Panc1 (cell line): ENCODE data around the gene TENM3. TPM values are rescaled to one million over a fixed set of nuclear protein-coding genes. Genes with fewer than 3 reads are reported as not detected.

Experiments used
- ATAC-seq: fragments of 200-7000 bp; cut with Tn5 transposase; 2 replicates; pipeline ENCODE4 v1.9.1; 2020; ENCODE audit warnings: mild to moderate bottlenecking, moderate library complexity
- BruUV-seq: library from RNA; stranded (reverse); fragments of 400-500 nt; replicated peaks from 2 replicates; lab custom pipeline; 2021; lab: Mats Ljungman, UMichigan
- CTCF ChIA-PET: fragments of 300-600 bp; sonication (Branson Sonifier 250); formaldehyde crosslinking; loops from one replicate; lab custom pipeline; 2022; ENCODE audit warnings: antibody characterized with exemption; lab: Charles Lee
- POLR2A ChIA-PET: fragments of 300-600 bp; sonication (Branson Sonifier 250); formaldehyde crosslinking; loops from one replicate; lab custom pipeline; 2022; ENCODE audit warnings: antibody characterized with exemption; lab: Charles Lee
- DNase-seq: peaks from one replicate; pipeline ENCODE4 v3.0.0-alpha.2; 2010; ENCODE audit warnings: low read depth, low spot score
- H3K27ac ChIP-seq: 2 replicates; pipeline ENCODE4 v1.5.1; 2011; ENCODE audit warnings: mild to moderate bottlenecking, low read length, inconsistent platforms
- H3K27me3 ChIP-seq: fragments of 200-500 bp; sonication (Bioruptor generic); 2 replicates; pipeline ENCODE4 v1.6.0; 2014; ENCODE audit warnings: low read length, inconsistent platforms; ENCODE audit not compliant: control insufficient read depth, insufficient read depth
- H3K36me3 ChIP-seq: fragments of 200-500 bp; sonication (Bioruptor generic); 2 replicates; pipeline ENCODE4 v1.5.1; 2014; ENCODE audit warnings: inconsistent platforms, mild to moderate bottlenecking, low read length, moderate library complexity; ENCODE audit not compliant: control insufficient read depth, insufficient read depth
- H3K4me1 ChIP-seq: 2 replicates; pipeline ENCODE4 v1.5.1; 2011; ENCODE audit warnings: inconsistent platforms, mild to moderate bottlenecking, low read length, moderate library complexity; ENCODE audit not compliant: control insufficient read depth, insufficient read depth
- H3K4me3 ChIP-seq, 2 experiments: 2 replicates each; pipeline ENCODE4 v1.5.1; 2011 to 2012; ENCODE audit warnings: low read depth in 2 of 2, low read length in 2 of 2, mild to moderate bottlenecking in 2 of 2, inconsistent platforms in 1 of 2, moderate library complexity in 1 of 2
- H3K9me3 ChIP-seq: fragments of 200-500 bp; sonication (Bioruptor generic); 2 replicates; pipeline ENCODE4 v1.5.1; 2014; ENCODE audit warnings: low read depth, mild to moderate bottlenecking, inconsistent platforms, low read length, moderate library complexity; ENCODE audit not compliant: control insufficient read depth, insufficient read depth
- POLR2AphosphoS5 ChIP-seq: IDR thresholded peaks from 2 replicates; pipeline ENCODE4 v1.6.1; 2012; ENCODE audit warnings: mild to moderate bottlenecking, low read depth, low read length, moderate library complexity
- SIN3A ChIP-seq: IDR thresholded peaks from 2 replicates; pipeline ENCODE4 v1.6.1; 2012; ENCODE audit warnings: low read depth, mild to moderate bottlenecking, low read length, moderate library complexity, borderline replicate concordance; ENCODE audit not compliant: insufficient read depth
- TCF7L2 ChIP-seq: IDR thresholded peaks from 2 replicates; pipeline ENCODE4 v1.6.1; 2011; ENCODE audit warnings: mild to moderate bottlenecking, low read depth, low read length, inconsistent platforms
- in situ Hi-C: cut with HindIII; loops from 2 replicates; pipeline ENCODE4 v1.10.0; 2016; ENCODE audit warnings: low sequenced_read_pairs, low pct_unique_long_range_greater_than_20kb
- intact Hi-C: fragments of 100-400 bp; cut with micrococcal nuclease; formaldehyde crosslinking; loops from one replicate; pipeline ENCODE4 v1.10.0; 2022; ENCODE audit not compliant: unreplicated experiment
- total RNA-seq: library from RNA; stranded (reverse); gene quantifications from one replicate; pipeline ENCODE4 v1.2.1, GENCODE V29; 2021; ENCODE audit not compliant: unreplicated experiment
- TF ChIP-seq, protein P1 (sequence below): fragments of 450-650 bp; IDR thresholded peaks from 2 replicates; pipeline ENCODE4 v1.5.1; 2017; ENCODE audit warnings: mild to moderate bottlenecking
- TF ChIP-seq, protein P2 (sequence below), 2 experiments: IDR thresholded peaks; 2 replicates each; pipeline ENCODE4 v1.6.1; 2011 to 2012; ENCODE audit warnings: low read depth in 2 of 2, control low read depth in 1 of 2, low read length in 1 of 2, mild to moderate bottlenecking in 1 of 2, moderate library complexity in 1 of 2; ENCODE audit not compliant: insufficient read depth in 1 of 2

Gene TENM3
- total RNA-seq, 1 experiment from 2014 or later = 0.95 TPM

DNA sequence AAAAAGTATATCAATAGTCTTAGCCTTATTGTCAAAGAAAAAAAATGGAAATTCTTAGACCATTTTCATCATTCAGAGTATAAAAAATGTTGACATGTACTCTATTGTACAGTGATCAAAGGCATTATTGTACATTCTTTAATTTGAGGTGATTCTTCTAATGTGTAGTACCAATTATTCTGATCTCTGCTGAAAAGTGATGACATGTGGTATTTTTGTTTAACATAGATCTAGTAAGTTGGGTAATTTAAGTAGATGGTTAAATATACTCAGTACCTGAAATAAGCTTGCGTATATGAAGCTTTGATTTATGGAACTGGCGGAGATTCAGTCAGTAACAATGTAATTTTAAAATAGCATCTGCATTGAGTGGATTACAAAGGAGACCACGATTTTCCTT is 5.1 kb downstream of the TENM3 start:
- ATAC-seq = no peak
- no peak for DNase-seq
- in situ Hi-C loops = no loop called here
- intact Hi-C loops = no loop called here
- TF ChIP-seq, protein P1, sequence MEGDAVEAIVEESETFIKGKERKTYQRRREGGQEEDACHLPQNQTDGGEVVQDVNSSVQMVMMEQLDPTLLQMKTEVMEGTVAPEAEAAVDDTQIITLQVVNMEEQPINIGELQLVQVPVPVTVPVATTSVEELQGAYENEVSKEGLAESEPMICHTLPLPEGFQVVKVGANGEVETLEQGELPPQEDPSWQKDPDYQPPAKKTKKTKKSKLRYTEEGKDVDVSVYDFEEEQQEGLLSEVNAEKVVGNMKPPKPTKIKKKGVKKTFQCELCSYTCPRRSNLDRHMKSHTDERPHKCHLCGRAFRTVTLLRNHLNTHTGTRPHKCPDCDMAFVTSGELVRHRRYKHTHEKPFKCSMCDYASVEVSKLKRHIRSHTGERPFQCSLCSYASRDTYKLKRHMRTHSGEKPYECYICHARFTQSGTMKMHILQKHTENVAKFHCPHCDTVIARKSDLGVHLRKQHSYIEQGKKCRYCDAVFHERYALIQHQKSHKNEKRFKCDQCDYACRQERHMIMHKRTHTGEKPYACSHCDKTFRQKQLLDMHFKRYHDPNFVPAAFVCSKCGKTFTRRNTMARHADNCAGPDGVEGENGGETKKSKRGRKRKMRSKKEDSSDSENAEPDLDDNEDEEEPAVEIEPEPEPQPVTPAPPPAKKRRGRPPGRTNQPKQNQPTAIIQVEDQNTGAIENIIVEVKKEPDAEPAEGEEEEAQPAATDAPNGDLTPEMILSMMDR = no peak
- TF ChIP-seq SIN3A = no peak
- TF ChIP-seq POLR2AphosphoS5 = no peak
- TF ChIP-seq, protein P2, sequence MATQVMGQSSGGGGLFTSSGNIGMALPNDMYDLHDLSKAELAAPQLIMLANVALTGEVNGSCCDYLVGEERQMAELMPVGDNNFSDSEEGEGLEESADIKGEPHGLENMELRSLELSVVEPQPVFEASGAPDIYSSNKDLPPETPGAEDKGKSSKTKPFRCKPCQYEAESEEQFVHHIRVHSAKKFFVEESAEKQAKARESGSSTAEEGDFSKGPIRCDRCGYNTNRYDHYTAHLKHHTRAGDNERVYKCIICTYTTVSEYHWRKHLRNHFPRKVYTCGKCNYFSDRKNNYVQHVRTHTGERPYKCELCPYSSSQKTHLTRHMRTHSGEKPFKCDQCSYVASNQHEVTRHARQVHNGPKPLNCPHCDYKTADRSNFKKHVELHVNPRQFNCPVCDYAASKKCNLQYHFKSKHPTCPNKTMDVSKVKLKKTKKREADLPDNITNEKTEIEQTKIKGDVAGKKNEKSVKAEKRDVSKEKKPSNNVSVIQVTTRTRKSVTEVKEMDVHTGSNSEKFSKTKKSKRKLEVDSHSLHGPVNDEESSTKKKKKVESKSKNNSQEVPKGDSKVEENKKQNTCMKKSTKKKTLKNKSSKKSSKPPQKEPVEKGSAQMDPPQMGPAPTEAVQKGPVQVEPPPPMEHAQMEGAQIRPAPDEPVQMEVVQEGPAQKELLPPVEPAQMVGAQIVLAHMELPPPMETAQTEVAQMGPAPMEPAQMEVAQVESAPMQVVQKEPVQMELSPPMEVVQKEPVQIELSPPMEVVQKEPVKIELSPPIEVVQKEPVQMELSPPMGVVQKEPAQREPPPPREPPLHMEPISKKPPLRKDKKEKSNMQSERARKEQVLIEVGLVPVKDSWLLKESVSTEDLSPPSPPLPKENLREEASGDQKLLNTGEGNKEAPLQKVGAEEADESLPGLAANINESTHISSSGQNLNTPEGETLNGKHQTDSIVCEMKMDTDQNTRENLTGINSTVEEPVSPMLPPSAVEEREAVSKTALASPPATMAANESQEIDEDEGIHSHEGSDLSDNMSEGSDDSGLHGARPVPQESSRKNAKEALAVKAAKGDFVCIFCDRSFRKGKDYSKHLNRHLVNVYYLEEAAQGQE (IDR thresholded peaks at IDR 0.05; ENCODE audit: insufficient read depth in 1 of 2, low read depth in 2 of 2, low read length in 1 of 2) = no peak
- TF ChIP-seq TCF7L2 = no peak
- Histone ChIP-seq H3K4me3 (no peak overlapping the region), H3K9me3 (no peaks in the 10 kb centered on the region), H3K27ac (no peak overlapping the region), H3K27me3 (no peaks in the 10 kb centered on the region), H3K4me1 (no peaks in the 10 kb centered on the region), H3K36me3 (no peaks in the 10 kb centered on the region)
- ChIA-PET POLR2A (no interaction called here), CTCF (no interaction called here)
- no TSS peak for BruUV-seq

DNA sequence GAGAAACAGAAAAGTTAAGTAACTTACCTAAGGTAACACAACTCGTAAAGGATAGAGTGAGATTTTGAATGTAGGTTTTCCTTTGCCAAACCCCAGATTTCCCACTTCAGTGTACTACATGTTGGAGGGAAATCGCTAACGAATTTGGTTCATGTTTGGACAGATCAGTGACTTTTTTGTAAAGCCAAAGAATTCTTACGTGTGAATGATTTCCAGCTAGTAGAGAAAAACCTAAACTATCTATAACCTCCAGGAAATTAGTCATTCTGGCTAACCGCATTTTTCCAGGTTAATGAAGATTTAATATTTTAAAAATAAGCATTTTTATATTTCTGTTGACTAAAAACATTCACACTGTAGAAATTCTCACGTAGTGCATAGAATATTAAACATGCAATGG is 7.2 kb downstream of the TENM3 start:
- TF ChIP-seq, protein P2 (IDR thresholded peaks at IDR 0.05; ENCODE audit: insufficient read depth in 1 of 2, low read depth in 2 of 2, low read length in 1 of 2) = no peak
- no peak for TF ChIP-seq POLR2AphosphoS5
- TF ChIP-seq, protein P1 = no peak
- H3K27ac ChIP-seq = no peak overlapping the region
- ChIA-PET POLR2A (no interaction called here), CTCF (no interaction called here)
- H3K4me1 ChIP-seq = no peaks in the 10 kb centered on the region
- BruUV-seq = no TSS peak
- ATAC-seq = no peak
- DNase-seq = no peak
- H3K36me3 ChIP-seq = no peaks in the 10 kb centered on the region
- no peaks in the 10 kb centered on the region for H3K9me3 ChIP-seq
- H3K4me3 ChIP-seq = no peak overlapping the region
- intact Hi-C loops = no loop called here
- in situ Hi-C loops = no loop called here
- no peaks in the 10 kb centered on the region for H3K27me3 ChIP-seq
